NCI-H510A treated with DMSO at 0.1 percent for 48 hours (cell line): Measurements from ENCODE around the gene C2CD2.
A peak's percentile ranks its signal among the peaks of the same experiment; 100 is the strongest.

ENCODE experiments used
- DNase-seq: peaks from one replicate; lab custom pipeline; 2025; lab: John Stamatoyannopoulos, UW

The C2CD2 gene

DNA sequence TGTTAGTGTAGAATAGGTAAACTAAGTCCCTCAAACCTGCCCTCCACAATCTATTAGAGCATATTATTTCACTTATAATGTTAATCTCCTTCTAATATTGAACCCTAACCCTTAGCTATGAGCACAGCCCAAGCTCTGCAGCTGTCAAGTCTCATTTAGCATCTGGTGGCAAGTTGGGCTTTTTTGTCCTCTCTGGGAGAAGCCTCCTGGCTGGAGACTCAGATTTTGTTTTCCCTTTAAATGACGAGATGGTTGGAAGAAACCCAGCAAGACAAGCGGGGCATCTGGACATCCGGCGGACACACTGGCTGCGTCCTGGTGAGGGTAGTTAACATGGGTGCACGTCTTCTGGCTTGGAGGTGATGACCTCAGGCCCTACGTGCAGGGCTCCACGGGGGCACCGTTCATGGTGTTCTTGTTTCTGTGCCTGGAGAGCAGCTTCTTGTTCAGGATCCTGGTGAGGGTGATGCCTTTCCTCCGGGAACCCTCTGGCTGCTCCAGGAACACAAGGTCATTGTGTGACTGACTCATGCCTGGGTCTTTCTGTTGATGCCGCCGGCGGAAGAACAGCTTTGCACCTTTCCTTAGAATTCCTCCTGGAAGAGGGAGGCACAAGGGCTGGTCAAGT is 65.0 kb downstream of the C2CD2 start:
- DNase-seq: no peak

DNA sequence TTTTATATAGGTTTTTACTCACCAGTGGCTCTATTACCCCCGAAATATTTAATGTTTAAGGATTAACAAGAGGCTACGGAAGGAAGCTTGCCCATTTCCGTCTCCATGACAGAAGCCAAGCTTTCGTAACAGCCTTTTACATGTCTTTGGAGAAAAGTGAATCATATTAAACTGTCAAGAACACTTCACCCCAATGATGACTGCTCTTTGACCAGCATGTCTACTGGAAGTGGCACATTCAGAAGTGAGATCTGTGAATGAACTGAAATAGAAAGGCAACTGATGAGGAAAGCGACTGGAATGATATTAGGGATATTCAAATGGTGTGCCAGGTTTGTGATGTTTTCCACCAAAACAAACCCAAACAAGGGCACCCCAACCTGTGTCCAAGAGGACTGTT is 66.2 kb downstream of the C2CD2 start:
- DNase-seq: no peak

DNA sequence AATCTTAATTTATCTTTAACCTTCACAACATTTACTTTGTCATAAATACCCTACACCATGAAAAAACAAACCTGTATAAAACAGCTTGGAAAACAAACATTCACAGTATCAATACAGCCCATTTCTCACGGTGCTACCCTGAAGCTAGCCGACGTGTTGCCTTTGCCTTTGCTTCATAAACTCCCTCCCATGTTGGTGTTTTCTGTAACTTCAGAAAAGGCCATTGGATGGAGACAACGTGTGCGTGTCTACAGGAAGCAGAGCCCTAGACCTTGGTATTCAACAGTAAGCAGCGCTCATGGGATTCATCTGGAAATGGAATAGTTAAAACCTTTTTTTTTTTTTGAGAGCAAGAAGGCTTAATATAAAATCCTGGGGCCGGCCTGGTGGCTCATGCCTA is 67.5 kb downstream of the C2CD2 start:
- DNase-seq: peak; percentile 42

DNA sequence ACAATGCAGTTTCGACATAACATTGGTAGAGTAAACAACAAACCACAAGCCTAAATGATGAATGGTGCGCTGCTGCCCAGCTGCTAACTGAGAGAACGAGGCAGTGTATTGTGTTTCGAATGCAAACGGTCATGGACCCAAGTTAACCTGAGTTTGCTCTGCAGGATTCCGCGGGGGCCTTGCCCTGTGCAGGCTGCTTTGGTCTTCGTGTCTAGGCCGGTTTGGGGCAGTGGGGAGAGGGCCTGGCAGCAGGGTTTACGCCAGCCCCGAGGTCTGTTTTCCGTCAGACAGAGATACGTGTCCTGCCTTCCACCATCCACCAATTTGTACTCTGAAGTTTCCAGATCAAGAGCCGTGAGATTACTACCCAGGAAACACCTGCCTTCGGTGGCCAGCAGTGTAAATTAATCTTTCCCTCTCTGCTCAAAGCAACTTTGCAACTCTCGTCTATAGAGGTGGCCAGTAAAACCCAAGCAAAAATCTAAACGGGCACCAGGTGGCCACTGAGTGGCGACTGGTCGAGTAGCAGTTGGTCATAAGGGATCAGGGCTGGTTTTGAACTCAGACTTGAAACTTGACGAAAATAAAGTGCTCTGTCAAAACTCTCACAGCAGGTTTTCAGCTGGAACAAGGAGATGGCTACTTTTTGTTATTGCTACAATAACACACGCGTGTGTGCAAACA is 68.3 kb downstream of the C2CD2 start:
- DNase-seq: peak; percentile 59

DNA sequence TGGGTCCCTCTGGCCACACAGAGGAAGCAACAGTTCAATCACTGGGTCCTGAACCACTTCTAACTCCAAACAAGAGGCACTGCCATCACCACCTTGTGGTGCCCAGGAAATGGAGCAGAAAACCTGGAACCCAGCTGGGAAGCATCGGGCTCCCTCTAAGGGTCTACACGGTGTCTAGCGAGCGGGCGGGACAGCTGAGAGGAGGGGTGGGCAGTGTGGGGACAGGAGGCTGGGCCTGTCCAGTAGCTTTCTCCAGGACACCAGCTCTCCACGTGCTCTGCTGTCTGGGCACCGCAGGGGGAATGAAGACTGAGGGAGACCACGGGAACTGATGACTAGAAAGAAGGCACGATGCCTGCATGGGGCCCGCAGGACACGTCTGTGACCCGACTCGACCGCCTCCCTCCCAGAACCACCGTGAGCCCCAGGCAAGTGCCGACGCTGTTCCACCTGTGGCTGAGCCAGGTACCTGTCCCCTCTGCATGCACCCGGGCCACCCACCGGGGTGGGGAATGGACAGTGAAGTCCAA is 69.3 kb downstream of the C2CD2 start:
- DNase-seq: no peak

DNA sequence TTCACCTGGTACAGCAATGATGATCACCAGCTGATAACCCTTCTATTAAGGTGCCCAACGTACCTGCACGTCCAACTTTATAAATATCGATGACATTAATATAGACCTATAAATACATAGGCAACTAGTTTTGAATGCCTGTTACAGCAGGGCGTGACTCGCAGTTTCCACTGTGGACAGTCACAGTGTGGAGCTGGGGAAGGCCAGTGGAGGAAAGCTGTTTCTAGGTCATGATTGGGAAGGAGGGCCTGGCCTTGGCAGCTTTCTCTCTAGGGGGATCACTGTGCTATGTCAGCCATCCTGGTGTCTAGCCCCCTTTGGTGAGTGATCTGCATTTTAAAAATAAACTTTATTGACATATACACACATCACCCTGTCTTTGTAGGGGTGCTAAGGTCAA is 70.2 kb downstream of the C2CD2 start:
- DNase-seq: no peak

DNA sequence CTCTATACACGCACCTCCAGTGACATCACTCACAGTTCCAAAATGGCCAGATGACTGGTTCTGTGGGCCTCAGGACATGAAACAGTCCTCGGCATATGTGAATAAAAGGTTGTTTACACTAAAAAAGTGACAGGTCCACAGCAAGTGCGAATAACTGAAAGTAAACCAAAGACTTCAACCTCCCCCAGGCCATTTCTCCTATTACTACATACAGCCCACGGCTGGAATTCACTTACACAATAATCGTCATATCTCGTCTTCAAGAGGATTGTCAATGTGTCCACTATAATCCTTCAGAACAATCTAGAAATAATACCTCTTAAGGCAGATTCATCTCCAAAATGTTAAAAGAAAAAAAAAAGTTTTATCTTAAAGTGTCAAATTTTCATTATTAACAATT is 72.8 kb downstream of the C2CD2 start:
- DNase-seq: no peak

DNA sequence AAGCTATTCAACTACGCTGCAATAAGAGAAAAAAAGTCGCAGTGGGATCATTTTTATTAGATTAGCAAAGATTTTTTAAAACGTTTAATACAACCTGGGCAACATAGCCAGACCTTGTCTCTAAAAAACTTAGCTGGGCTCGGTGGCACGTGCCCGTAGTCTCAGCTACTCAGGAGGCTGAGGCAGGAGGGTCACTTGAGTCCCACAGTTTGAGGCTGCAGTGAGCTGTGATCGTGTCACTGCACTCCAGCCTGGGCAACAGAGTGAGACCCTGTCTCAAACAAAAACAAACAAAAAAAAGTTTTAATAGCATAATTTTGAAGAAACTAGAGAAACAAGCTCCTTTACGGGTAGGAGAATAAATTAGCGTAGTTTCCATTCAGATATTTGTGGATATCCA is 73.7 kb downstream of the C2CD2 start:
- DNase-seq: no peak

DNA sequence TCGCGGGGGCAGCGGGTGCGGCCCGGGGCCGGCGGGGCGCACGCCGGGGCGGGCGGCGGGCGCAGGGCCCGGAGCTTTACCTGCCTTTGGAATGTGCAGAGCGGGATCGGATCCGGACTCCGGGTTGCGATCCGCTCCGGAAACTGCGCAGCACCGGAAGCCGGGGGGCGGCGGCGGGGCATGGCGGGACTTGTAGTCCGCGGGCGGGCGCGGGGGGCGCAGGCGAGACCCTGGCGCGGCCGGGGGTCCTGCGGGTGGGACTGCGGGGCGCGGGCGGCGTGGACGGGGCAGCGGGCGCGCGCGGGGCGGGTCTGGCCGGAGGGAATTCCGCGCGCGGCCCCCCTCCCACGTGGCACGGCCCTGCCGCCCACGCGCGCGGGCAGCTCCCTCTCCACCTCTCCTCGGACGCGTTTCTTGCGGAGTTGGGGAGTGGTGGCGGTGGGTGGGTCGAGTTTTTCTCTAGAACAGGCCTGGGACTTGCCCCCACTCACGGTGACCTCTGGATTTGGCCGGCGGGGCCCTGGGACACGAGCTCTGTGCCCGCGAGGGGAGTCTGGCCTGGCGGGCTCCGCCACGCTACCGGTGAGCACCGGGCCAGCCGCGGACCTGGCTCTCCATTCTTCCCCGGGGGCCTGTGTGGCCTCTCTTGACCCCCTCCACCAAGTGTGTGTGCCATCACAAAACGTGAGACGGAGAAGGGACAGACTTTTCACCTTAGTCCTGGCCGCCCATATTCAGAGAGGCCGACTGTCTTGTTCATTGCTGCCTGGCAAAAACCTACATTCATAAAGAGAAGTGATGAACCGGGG is 74.4 kb downstream of the C2CD2 start, which contains the start of gene PRDM15:
Gene PRDM15 (minus strand): TSS at position 155 of the 809 bp plus-strand sequence. CDS start 18,981 bp downstream, outside the sequence.
- DNase-seq: peak; percentile 66

DNA sequence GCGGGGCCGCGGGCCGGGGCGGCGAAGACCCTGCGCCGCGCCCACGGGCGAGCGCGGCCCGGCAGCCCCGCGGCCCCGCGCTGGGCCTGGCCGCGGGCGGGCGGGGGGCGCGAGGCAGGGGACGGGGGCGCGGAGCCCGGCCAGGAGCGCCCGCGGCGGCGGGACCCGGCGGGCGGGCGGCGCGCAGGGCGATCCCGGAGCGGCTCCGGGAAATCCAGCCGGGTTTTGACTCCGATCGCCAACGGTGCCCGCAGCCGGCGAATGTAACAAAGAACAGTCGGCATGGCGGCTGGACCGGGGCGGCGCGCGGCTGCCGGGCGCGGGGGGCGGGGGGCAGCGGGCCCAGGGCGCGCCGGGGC is 75.0 kb downstream of the C2CD2 start:
- DNase-seq: peak; percentile 66

DNA sequence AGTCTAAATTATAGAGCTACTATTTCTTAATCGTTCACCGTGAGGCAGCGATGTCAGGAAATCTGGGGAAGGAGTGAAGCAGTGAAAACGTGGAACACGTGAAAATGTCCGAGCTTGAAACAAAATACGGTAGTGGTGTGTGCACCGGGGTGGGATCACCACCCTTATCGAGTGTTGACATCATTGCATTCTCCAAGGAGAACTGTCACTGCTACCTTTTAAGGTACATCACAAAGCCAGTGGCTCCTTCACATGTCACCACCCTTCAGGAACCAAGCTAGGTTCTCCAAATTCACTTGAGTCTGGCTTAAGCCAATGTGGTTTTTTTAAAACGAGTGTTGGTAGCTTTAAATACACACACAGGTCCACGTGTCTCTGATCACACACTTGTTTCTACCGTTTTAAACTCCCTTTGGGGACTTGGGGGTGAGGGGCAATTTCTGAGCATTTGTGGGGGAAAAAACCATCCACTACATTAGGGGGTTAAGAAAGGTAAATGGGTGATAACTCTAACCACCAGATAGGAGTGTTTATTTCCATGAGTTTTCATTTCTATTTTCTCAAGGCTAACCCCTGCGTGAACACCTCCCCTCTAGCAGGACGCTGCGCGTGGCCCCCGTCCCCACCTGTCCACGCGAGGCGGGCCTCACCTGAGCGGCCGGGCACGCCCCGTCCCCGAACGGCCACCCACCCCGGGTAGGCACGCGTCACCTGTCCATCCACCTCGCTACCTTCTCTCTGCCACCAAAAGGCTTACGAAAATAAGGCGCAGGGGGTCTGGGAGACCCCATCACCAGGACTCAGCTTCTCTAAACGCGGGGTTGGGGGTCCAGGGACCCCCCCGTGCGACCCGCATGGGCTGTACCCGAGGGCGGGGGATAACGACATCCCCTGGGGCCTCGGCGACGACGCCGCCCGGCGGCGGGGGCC is 75.7 kb downstream of the C2CD2 start:
- DNase-seq: no peak

DNA sequence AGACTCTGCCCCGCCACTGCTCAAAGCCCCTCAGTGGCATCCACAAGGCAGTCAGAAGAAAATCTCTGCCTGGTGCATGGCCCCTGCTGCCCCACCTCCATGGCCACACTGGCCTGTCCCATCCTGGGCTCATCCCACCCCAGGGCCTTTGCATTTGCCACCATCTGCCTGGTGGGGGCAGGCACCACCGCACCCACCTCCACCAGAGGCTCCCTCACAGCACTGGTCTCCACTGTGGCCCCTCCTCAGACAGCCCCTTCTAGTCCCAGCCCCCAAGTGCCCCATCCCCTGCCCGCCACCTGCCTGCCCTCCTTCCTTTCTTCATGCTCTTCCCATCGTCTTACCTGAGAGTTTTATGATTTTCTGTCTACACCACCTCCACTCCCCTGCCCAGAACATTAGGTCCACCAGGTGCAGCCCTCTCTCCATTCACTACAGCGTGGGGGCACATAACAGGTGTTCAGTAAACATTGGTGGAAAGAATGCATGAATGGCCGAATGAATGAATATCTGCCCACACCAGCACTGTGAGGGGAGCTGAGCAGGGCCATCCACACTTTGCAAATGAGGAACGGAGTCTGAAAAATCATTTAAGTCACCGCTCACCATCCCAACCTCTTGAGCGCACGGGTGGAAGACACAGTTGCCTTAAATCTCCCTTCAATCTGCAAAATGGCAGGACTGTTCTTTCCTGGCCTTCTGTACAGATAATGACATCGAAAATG is 76.7 kb downstream of the C2CD2 start:
- DNase-seq: no peak

DNA sequence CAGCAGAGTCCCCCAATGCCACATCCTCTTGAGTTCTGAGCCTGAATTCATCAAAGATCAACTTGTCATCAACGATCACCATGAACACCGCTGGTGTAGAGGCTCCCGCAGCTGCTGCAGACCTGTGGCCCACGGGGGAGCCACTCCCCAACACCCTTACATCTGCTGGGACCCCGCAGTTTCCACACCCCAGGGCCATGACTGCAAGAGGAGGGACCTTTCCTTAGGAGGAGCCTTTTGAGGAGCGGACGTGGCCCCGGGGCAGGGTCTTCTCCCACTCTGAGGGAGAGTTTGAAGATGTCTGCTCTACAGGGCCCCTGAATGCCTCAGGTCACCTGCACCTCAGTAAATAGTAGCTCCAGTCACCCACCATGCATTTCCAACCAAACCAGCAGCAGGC is 77.4 kb downstream of the C2CD2 start:
- no peak for DNase-seq

DNA sequence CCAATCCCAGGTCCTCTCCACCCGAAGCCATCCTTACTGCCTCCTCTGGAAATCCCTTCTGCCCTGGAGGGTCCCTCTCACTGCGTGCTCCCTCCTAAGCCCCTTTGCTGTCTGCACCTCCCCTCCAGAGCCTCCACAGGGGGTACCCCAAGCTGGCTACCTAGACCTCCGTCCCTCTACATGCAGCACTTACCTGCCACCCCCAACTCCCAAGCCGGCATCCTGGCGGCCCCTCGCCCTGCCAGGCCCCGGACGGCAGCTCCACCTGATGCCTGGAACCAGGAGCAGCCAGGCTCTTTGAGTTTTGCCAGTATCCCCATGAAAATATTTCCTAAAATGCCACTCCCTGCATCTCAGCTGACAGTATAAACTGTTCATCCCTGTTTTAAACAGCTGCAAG is 78.7 kb downstream of the C2CD2 start:
- DNase-seq: no peak

DNA sequence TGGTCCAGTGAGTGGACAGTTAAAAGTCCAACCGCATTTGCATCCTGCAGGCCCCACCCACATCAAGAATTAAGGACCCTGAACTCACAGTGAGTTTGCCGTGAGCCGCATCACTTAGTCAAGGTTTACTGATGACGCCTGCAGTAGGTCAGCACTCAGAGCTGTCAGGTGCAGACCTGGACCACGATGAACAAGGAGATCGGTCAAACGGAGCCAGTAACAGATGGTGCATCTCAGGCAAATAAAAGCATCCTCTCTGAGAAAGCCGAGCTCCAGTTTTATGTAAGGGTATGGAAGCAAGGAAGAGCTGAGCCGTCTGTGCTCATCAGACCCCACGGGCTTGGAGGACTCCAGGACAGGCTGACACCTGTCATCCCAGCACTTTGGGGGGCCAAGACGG is 79.2 kb downstream of the C2CD2 start:
- no peak for DNase-seq

DNA sequence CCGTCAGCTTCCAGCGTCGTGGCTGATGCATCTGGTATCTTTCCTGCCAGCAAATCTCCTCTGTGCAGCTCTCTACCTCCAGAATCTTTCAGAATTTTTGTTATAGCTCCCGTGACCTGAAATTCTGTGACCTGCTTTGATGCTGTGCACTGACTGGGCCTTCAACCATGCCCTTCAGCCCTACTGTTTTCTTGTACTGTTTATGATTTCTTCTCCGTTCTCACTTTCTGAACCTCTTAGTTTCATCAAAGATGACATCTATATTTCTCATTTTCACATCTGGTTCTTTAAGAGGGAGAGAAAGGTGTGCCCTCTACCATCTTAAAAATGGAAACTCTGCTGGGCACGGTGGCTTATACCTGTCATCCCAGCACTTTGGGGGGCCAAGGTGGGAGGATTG is 80.4 kb downstream of the C2CD2 start:
- DNase-seq: no peak

DNA sequence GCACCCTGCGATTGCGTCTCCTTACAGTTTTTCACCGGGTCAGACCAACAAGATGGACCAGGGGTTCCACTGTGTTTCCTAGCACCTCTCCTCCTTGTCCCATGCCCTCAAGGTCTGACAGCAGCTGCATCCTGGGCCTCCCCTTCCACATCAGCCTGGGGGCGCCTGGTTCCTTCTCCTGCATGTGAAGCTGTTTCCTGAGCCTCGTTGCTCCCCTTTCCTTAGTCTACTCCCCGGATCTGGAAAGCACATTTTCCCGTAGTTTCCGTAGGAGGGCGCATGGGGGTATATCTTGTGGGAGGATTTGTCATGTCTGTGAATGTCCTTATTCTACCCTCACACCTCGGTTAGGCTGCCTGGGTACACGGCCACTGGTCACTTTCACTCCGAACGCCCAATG is 80.8 kb downstream of the C2CD2 start:
- no peak for DNase-seq

DNA sequence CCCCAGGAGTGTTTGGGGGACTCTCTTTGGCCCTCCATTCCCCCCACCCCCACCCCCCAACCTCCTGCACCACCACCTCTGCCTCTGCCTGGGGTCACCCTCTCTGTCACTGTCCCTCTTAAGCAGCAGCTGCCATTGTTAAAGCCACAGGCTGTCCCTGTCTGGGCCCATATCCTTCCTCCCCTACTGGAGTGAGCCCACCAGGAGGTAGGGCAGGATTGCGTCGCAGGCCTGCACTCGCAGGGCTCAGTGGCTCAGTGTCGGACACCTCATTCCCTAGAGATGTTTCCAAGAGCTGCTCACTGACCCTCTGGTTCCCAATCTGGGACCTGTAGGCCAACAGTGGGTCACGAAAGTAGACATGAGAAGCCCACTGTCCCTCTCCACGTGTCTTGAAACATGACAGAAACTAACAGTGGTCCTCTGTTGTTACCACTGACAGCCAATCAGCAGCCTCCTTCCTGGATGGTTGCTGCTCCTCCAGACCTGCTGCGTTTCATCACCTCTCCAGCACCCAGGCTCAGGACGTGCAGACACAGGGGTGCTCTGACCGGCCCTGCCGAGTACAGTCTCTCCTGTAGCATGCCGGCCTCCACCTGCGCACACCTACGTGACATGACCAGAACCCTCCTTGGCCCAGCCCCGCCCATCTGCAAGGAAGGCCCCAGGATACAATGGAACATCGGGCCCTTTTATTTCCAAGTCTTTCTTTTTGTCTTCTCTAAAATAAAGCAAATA is 82.4 kb downstream of the C2CD2 start:
- DNase-seq: no peak

DNA sequence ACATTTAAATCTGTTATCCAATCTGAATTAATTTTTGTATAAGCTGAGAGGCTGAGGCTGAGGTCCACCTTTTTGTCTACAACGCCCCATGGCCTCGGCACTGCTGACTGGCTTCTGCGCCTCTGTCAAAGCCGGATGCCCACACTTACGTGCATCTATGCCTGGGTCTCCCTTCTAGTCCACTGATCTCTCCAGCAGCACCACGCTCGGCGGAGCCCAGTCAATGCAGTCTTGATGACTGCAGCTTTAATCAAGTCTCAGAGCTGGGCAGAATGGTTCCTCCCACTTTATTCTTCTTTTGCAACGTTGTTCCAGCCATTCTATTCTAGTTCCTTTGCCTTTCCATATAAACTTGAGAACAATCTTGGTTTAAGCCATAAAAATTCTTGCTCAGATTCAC is 84.0 kb downstream of the C2CD2 start:
- DNase-seq: no peak

DNA sequence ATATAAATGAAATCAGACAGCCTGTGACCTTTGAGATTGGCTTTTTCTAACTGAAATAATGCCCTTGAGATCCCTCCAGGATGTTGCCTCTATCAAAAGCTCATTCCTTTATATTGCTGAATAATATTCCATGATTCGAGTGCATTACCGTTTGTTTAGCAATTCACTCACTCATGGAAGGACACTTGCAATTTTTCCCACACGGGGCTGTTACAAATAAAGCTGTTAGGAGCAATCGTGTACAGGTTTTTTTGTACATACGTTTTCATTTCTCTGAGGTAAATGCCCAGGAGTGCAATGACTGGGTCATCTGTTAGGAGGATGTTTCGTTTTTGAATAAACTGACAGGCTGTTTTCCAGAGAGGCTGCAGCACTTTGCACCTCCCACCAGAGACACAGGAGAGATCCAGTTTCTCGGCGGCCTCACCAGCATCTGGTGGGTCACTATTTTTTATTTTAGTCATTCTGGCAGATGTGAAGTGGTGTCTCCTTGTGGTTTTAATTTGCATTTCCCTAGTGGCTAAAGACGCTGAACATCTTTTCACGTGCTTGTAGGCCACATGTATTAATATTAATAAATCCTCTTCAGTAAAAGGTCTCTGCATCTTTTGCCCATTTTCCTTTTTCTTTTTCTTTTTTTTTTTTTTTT is 85.6 kb downstream of the C2CD2 start:
- no peak for DNase-seq
